Measurements from ENCODE around the gene ZDHHC18.

DNA sequence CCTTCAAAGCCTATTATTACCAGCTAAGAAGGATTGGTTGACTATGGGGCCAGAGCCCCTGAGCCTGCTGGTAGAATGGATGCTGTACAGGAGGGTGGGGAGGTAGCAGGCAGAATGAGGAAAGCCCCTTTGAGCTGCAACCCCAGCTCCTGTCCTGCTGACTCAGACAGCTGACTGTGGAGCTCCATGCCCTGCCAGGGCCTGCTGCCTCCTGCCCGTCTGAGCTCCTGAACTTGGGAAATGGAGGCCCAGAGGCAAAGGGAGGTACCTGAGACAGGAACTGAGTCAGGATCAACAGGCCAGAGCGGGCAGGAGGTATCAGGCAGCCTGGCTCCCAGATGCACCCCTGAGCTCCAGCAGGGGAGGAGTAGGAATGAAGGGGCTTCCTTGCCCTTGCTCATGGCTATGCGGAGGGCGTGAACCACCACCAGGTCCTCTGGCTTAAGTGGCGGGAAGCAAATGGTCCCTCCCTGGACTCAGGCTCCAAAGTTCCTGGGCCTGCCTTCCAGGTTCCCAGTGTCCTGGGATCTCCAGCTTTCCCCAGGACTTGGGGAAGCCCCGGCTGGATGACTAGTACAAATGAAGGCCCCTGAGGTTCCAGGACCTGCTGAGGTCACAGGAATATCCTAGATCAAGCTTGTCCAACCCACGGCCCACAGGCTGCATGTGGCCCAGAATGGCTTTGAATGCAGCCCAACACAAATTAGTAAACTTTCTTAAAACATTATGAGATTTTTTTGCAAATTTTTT, 32.6 kb downstream of the ZDHHC18 start:
- TF ChIP-seq POLR2A (IDR thresholded peaks at IDR 0.05): no peak
- TF ChIP-seq, protein P1, sequence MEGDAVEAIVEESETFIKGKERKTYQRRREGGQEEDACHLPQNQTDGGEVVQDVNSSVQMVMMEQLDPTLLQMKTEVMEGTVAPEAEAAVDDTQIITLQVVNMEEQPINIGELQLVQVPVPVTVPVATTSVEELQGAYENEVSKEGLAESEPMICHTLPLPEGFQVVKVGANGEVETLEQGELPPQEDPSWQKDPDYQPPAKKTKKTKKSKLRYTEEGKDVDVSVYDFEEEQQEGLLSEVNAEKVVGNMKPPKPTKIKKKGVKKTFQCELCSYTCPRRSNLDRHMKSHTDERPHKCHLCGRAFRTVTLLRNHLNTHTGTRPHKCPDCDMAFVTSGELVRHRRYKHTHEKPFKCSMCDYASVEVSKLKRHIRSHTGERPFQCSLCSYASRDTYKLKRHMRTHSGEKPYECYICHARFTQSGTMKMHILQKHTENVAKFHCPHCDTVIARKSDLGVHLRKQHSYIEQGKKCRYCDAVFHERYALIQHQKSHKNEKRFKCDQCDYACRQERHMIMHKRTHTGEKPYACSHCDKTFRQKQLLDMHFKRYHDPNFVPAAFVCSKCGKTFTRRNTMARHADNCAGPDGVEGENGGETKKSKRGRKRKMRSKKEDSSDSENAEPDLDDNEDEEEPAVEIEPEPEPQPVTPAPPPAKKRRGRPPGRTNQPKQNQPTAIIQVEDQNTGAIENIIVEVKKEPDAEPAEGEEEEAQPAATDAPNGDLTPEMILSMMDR (IDR thresholded peaks at IDR 0.05): no peak
